Activated naive CD4-positive, alpha-beta T cell treated with anti-CD3 and anti-CD28 coated beads, Interleukin-2, amount 50 U/mL, for 72 hours (primary cell): ENCODE results near the gene LUC7L2. TPM values are rescaled to one million over a fixed set of nuclear protein-coding genes. Genes with fewer than 3 reads are reported as not detected.
"Not testable (repeated sequence)": the region's sequence is repeated elsewhere in the genome, so short reads cannot be mapped to it uniquely, and the experiment has no call there.

Experiments
- ATAC-seq, 2 donors: fragments of 150-1000 bp; cut with Tn5 transposase; 2 replicates each; pipeline ENCODE4 v1.10.0; 2021; ENCODE audit warnings: mild to moderate bottlenecking in 2 of 2, moderate library complexity in 2 of 2
- DNase-seq, 2 donors: peaks; one replicate each; pipeline ENCODE4 v3.0.0; 2021 to 2022; ENCODE audit warnings: low spot score in 2 of 2
- H3K27ac Mint-ChIP-seq, 2 donors: one replicate each; pipeline ENCODE4 v1.8.0; 2022; ENCODE audit warnings: mild to moderate bottlenecking in 2 of 2, mixed read lengths in 2 of 2
- H3K36me3 Mint-ChIP-seq, 2 donors: one replicate each; pipeline ENCODE4 v1.8.0; 2022; ENCODE audit warnings: mixed read lengths in 2 of 2
- H3K9me3 Mint-ChIP-seq, 2 donors: one replicate each; pipeline ENCODE4 v1.8.0; 2022; ENCODE audit warnings: mixed read lengths in 2 of 2
- total RNA-seq, 2 donors: library from RNA; stranded (reverse); gene quantifications; one replicate each; pipeline ENCODE4 v1.2.3, GENCODE V29; 2022

Gene LUC7L2
- total RNA-seq, 2 donors from 2014 or later = 136 to 143 TPM

DNA sequence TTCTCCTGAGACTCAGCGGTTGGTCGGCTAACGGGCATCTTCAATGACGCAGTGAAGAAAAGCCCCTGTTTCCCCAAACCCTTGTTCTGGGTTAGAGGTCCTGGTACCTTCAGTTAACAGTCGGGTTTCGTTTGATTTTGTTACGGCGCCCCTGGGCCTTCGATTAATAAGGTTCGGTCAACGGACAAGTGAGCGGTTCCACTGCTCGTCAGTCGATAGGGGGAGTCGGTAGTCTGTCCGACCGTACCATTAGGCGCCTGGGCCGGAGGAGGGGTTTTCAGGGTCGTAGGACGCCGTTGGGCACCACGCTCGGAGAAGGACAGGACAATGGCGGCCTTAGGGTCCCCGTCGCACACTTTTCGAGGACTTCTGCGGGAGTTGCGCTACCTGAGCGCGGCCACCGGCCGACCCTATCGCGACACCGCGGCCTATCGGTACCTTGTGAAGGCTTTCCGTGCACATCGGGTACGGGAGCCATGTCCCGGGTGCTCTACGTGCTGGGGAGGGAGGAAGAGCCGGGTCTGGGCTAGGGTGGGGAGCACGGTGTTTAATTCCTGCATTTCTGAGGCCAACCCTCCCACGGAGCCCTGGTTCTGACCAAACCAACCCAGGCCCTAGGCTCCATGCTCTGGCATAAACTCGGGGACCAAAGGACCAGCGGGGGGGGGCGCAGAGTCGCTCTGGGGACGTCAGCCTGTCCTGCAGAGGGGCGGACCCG lies 18.5 kb upstream of the LUC7L2 start, which contains the start of gene FMC1:
FMC1 (plus strand) TSS at position 280 of the 718 bp plus-strand sequence; CDS start at position 328, 48 bp downstream.
- peaks cover 22 to 34% of the 10 kb centered on the region in 2 donors for H3K36me3 Mint-ChIP-seq
- peak within 1 kb of the TSS; percentile 100 for H3K27ac Mint-ChIP-seq
- peak; percentile 80 to 87 for DNase-seq
- peaks cover 4 to 6% of the 10 kb centered on the region in 2 donors for H3K9me3 Mint-ChIP-seq
- ATAC-seq = peak; percentile 68 to 69

DNA sequence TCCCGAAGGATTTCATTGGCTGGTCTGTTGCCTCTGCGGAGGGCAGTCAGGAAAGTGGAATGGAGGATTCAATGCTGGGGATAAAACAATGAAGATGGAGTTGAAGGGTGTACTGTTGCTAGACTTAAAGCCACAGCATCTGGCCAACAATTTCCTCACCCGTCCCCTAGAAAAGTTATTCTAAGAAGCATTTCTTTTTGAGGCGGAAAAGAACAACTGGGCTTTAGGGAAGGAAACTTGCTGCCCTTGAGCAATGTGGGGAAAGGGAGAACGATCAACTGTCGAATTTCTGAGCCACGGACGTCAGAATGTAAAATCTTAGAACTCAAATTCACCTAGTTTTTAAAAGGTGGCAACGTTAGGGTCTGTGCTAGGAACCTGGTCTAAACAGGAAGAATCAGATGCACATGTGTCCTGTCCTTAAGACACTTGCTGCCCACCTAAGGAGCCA lies 17.9 kb upstream of the LUC7L2 start:
- H3K36me3 Mint-ChIP-seq = peaks cover 22 to 34% of the 10 kb centered on the region in 2 donors
- H3K27ac Mint-ChIP-seq = peak overlapping the region; percentile 100
- H3K9me3 Mint-ChIP-seq = peaks cover 4 to 6% of the 10 kb centered on the region in 2 donors
- ATAC-seq (no peak), DNase-seq (no peak)

DNA sequence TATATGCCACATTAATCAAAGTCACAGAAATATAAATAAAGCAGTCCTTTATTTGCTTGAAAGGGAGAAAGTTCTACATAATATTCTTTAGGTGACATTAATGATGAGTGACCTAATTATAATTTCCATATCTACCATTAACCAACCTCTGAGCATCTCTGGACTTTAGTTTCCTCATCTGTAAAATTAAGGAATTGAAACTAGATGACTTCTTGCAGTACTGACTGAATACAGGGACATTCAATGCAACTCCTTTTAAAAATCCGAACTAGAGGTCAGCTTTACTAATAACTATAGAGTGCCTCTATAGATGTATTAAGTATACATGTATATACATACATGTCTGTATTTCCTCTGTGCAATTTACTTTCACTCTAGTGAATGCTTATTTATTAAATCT lies 14.7 kb upstream of the LUC7L2 start:
- DNase-seq (no peak), ATAC-seq (no peak)
- H3K9me3 Mint-ChIP-seq = no peaks in the 10 kb centered on the region
- peaks cover 10 to 22% of the 10 kb centered on the region in 2 donors for H3K36me3 Mint-ChIP-seq
- H3K27ac Mint-ChIP-seq = no peak overlapping the region

DNA sequence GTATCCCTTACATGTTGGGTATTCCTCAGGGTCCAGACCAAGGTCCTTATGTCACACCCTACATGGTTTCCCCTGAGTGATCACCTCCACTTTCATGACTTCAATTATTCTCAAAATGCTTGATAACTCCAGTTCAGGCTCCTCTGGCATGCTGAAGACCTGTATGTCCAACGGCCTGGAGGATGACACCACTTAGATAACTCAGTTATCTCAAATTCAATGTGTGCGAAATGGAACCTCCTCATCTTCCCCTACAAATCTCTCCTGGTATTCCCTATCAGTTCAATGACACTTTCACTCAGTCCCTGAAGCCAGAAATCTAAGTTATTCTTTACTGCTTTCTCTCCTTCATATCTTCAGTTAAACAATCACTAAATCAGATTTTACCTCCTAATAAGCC lies 8.7 kb upstream of the LUC7L2 start:
- Mint-ChIP-seq H3K36me3 (peaks cover 0 to 7% of the 10 kb centered on the region in 2 donors), H3K27ac (no peak overlapping the region), H3K9me3 (no peaks in the 10 kb centered on the region)
- ATAC-seq = no peak
- DNase-seq = no peak

DNA sequence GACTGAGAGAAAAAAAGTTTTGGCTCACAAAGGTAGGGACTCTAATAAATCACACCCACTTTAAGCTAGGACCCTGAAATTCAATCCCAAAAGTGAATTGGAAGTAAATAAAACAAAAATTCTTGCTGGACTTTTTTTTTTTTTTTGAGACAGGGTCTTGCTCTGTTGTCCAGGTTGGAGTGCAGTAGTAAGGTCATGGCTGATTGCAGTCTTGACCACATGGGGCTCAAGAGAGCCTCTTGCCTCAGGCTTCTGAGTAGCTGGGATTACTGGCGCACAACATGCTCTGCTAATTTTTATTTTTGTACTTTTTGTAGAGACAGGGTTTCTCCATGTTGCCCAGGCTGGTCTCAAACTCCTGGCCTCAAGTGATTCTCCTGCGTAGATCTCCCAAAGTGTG lies 5.0 kb upstream of the LUC7L2 start:
- H3K27ac Mint-ChIP-seq = no peak overlapping the region
- ATAC-seq = no peak

DNA sequence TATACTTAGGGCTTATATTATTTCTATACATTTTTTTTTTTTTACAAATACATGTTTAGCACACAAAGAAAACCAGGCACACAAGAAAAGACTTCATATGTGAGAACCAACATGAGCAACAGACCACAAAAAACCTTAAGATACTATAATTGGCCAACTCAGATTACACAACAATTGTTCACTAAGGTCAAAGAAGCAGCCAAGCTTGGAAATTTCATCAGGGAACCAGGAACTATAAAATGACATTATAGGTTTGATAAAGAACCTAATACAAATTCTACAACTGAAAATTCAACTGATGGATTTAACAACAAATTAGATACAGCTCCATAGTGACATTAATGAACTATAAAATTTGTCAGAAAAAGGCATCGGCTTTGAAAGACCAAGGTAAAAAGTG lies 4.4 kb upstream of the LUC7L2 start:
- H3K36me3 Mint-ChIP-seq = peaks cover 12 to 18% of the 10 kb centered on the region in 2 donors
- no peak for ATAC-seq
- DNase-seq = no peak
- no peak overlapping the region for H3K27ac Mint-ChIP-seq
- H3K9me3 Mint-ChIP-seq = no peaks in the 10 kb centered on the region

More for the DNA sequence above, 5.0 kb upstream of the LUC7L2 start:
- no peak for DNase-seq
- Mint-ChIP-seq H3K36me3 (peaks cover 11 to 18% of the 10 kb centered on the region in 2 donors), H3K9me3 (no peaks in the 10 kb centered on the region)

DNA sequence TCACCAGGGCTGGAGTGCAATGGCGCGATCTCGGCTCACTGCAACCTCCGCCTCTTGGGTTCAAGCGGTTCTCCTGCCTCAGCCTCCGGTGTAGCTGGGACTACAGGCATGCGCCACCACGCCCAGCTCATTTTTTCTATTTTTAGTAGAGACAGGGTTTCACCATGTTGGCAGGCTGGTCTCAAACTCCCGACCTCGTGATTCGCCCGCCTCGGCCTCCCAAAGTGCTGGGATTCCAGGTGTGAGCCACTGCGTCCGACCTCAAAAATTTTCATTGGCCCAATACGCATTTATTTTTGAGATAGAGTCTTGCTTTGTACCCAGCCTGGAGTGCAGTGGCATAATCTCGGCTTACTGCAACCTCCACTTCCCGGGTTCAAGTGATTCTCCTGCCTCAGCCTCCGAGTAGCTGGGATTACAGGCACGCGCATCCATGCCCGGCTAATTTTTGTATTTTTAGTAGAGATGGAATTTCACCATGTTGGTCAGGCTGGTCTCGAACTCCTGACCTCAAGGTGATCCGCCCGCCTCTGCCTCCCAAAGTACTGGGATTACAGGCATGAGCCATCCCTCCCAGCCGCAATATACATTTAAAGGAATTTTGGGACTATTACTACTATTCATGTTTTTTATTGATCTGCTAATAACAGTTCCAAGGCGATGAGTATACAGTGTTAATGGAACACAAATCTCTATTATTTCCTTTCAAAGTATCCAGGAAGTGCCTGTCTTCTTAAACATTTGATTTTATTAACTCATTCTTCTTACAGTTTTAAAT lies 1.8 kb upstream of the LUC7L2 start:
- H3K27ac Mint-ChIP-seq = peak overlapping the region; percentile 100
- H3K36me3 Mint-ChIP-seq = peaks cover 27 to 34% of the 10 kb centered on the region in 2 donors
- not testable (repeated sequence) for ATAC-seq, H3K9me3 Mint-ChIP-seq, DNase-seq

DNA sequence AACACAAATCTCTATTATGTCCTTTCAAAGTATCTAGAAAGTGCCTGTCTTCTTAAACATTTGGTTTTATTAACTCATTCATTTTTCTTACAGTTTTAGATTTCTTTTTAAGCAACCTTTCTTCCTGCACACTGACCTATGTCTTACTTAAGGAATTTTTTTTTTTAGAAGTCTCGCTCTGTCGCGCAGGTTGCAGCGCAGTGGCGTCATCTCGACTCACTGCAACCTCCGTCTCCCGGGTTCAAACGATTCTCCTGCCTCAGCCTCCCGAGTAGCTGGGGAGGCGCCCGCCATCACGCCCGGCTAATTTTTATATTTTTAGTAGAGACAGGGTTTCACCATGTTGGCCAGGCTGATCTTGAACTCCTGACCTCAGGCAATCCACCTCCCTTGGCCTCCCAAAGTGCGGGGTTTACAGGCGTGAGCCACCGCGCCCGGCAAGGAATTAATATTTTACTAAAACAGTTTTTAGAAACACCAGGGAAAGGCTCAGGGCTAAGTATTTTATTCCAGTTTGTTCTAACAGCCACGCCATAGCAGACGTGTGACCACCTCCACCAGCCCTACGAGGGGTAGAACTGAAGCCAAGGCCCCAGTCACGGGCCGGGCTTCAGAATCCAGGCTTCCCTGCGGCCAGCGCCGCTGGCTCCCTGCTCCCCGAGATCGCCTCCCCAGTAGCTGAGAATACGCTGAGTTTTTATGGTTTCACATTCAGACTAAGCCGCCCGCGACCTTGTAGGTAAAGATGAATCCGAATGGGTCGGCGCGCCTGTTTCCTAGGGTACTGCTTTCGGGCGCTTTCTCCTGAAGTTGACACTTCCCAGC lies 941 bp upstream of the LUC7L2 start:
- H3K27ac Mint-ChIP-seq = peak overlapping the region; percentile 100
- ATAC-seq = peak in 1 of 2 donors; percentile 3
- peaks cover 29 to 37% of the 10 kb centered on the region in 2 donors for H3K36me3 Mint-ChIP-seq
- DNase-seq = peak; percentile 35 to 63
- no peaks in the 10 kb centered on the region for H3K9me3 Mint-ChIP-seq

DNA sequence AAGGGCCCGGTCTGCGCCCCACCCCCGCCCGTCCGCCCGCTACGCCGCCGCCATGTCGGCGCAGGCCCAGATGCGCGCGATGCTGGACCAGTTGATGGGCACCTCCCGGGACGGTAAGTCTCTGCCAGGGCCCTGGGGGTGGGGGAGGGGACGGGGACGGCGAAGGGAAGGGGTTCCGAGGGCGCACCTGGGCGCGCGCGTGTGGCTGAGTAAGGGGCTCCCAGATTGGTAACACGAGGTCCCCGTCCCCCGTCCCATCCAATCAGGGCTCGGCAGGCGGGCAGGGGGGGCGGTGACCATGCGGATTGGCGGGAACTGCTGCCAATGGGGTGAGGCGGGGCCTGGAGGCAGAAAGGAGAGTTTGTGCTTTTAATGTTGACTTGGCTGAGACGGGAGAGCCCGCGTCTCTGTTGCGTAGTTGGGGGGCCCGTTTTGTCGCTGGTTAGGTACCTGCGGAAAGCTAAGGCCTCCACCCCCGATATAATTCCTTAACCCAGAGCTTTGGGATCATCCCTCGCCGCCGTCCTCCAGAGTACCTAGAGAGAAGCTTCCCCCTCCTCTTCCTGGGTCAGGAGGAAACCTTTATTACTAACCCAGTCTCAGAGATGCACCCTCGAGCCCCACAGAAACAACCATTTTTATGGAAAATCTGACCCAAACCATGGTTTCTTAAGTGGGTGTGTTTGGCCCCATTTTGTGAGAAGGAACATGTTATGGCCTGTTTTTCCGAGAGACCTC lies 685 bp downstream of the LUC7L2 start:
- peaks cover 33 to 40% of the 10 kb centered on the region in 2 donors for H3K36me3 Mint-ChIP-seq
- H3K27ac Mint-ChIP-seq = peak overlapping the region; percentile 100
- DNase-seq (peak; percentile 97 to 98), ATAC-seq (peak; percentile 82)
- no peaks in the 10 kb centered on the region for H3K9me3 Mint-ChIP-seq

DNA sequence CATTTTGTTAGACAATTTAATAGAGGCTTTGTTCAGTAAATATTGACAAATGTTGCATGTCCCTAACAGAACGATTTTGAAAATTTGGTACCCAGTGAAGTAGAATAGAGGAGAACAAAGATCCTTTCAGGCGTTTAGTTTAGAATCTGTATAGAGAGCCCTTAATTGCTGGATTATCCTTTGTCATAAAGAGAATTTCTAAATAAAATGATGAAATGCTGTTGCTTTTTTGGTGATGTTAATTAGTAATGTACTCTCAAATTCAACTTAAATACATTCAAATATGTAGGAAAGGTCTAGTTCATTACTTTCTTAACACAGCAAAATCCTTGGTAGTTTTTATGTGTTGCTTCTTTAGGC lies 1.2 kb downstream of the LUC7L2 start:
- DNase-seq (no peak), ATAC-seq (no peak)
- Mint-ChIP-seq H3K9me3 (no peaks in the 10 kb centered on the region), H3K36me3 (peaks cover 36 to 44% of the 10 kb centered on the region in 2 donors), H3K27ac (peak overlapping the region; percentile 100)

DNA sequence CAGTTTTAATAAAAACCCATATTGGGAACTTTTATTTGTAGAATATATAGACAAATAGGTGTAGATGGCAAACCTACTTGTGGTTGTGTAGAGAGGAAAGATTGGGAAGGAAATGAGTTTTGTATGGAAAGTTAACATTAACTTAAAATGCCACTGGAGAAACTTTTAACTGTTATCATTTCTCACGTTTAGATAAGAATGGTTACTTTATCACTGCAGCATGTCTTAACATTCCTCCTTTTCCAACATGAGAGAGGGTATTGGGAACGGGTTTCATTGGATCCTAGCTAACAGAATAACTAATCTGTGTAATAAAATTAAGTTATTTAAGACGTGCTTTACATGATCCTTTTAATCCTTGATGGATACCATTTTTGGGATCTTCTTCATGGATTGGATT lies 1.8 kb downstream of the LUC7L2 start:
- ATAC-seq (no peak), DNase-seq (no peak)
- Mint-ChIP-seq H3K27ac (peak overlapping the region; percentile 100), H3K9me3 (no peaks in the 10 kb centered on the region), H3K36me3 (peaks cover 36 to 44% of the 10 kb centered on the region in 2 donors)

DNA sequence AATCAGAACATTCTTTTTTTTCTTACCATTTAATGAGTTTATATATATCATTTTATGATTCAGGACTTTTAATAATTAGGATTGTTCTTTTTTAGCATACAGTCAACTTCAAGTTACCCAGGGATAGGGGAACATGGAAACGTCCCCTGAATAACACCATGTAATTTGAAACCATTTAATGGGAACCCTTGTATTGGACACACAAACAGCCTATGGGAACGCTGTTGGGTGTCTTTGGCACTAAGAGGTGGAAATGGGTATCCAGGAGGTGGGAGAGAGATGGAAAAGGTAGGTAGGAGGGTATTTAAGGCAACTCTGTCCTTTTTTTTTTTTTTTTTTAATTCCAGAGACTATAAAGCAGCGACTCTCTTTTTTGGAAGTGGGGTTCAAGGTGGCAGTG lies 2.6 kb downstream of the LUC7L2 start:
- DNase-seq (no peak), ATAC-seq (no peak)
- no peaks in the 10 kb centered on the region for H3K9me3 Mint-ChIP-seq
- H3K27ac Mint-ChIP-seq = peak overlapping the region in 1 of 2 donors; percentile 95
- H3K36me3 Mint-ChIP-seq = peaks cover 36 to 44% of the 10 kb centered on the region in 2 donors

DNA sequence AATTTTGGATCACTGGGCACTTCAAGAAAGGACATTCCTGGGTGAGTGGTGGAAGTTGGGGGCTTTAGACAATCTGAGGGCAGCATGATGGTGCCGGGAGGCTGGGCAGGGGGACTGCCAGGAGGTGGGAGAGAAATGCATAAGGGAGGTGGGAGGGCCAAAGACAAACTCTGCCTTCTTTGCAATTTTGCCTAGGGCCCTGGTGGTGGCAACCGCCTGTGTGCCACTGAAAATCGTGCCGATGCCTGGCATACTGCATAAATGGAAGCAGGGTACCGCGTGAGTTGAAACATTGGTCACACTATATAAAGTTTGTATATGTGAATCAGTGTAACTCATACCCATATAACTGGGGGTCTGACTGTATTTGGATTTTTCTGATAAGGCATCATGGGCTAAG lies 3.3 kb downstream of the LUC7L2 start:
- no peaks in the 10 kb centered on the region for H3K9me3 Mint-ChIP-seq
- peak overlapping the region in 1 of 2 donors; percentile 90 for H3K27ac Mint-ChIP-seq
- ATAC-seq (no peak), DNase-seq (no peak)
- peaks cover 36 to 50% of the 10 kb centered on the region in 2 donors for H3K36me3 Mint-ChIP-seq

DNA sequence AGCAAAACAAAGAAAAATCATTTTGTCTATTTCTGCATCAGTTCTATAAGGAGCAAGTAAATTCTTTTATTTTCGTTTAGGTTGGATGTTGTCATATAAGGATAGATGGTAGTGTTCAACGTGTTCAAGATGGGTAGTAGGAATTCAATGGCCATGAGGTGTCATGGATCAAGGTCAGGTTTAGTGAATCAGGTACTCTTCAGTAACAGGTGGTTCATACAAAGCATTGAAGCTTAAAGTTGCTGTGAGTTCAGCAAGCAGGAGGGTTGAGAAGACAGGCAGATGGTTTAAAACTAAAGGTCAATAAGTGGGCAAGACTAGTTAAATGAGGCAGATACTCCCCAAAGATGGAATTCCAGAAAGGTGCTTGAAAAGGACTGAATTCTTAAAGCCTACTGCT lies 5.6 kb downstream of the LUC7L2 start:
- H3K36me3 Mint-ChIP-seq = peaks cover 24 to 45% of the 10 kb centered on the region in 2 donors
- no peak for ATAC-seq
- no peak for DNase-seq
- no peaks in the 10 kb centered on the region for H3K9me3 Mint-ChIP-seq
- H3K27ac Mint-ChIP-seq = no peak overlapping the region

DNA sequence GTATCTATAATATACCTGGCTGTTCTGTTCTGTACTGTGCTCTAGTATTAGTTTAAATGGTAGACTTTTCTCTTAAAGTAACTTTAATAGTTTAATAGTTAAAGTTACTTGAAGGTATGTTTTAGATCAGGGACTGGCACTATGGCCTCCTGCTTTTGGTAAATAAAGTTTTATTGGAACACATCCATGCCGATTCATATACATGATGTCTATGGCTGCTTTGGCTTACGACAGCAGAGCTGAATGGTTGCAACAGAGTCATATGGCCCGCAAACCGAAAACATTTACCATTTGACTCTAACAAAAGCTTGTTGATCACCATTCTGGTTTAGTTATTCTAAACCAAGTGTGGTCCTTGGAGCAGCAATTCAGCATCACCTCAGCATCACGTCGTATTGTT lies 6.7 kb downstream of the LUC7L2 start:
- DNase-seq (no peak), ATAC-seq (no peak)
- no peak overlapping the region for H3K27ac Mint-ChIP-seq
- H3K36me3 Mint-ChIP-seq = peaks cover 13 to 35% of the 10 kb centered on the region in 2 donors
- no peaks in the 10 kb centered on the region for H3K9me3 Mint-ChIP-seq
